GM10248 (cell line): ENCODE results near the gene SPIB.

Experiments used
- CTCF ChIA-PET: fragments of 300-600 bp; sonication (Branson Sonifier 250); formaldehyde crosslinking; extraction: SDS; loops from one replicate; lab custom pipeline; 2021; ENCODE audit warnings: antibody characterized with exemption; lab: Yijun Ruan, JAX
- POLR2A ChIA-PET: fragments of 350-650 bp; sonication (Branson Sonifier 250); formaldehyde crosslinking; extraction: SDS; loops from one replicate; lab custom pipeline; 2020; ENCODE audit warnings: antibody characterized with exemption; lab: Yijun Ruan, JAX
- DNase-seq: peaks from one replicate; pipeline ENCODE4 v3.0.0; 2012; ENCODE audit errors: extremely low spot score
- TF ChIP-seq, protein P1 (sequence below): IDR thresholded peaks from 2 replicates; pipeline ENCODE4 v1.5.1; 2012; ENCODE audit warnings: mild to moderate bottlenecking, low read depth; ENCODE audit errors: extremely low read depth, missing control alignments, control extremely low read depth

SPIB gene

GRCh38 chr19:50378169-50378862 is 40.4 kb upstream of the SPIB start:
- ChIA-PET CTCF (interaction anchor here (0.9 to 1.9 kb wide), 4 partner anchors 9 to 82 kb away, joined by 3 to 4 read pairs (median 4); no protein-coding TSS in a partner anchor), POLR2A (interaction anchor here (1.1 kb wide), 1 partner anchor 54 kb away, joined by 3 read pairs; no protein-coding TSS in a partner anchor)
- no peak for DNase-seq
- TF ChIP-seq, protein P1, sequence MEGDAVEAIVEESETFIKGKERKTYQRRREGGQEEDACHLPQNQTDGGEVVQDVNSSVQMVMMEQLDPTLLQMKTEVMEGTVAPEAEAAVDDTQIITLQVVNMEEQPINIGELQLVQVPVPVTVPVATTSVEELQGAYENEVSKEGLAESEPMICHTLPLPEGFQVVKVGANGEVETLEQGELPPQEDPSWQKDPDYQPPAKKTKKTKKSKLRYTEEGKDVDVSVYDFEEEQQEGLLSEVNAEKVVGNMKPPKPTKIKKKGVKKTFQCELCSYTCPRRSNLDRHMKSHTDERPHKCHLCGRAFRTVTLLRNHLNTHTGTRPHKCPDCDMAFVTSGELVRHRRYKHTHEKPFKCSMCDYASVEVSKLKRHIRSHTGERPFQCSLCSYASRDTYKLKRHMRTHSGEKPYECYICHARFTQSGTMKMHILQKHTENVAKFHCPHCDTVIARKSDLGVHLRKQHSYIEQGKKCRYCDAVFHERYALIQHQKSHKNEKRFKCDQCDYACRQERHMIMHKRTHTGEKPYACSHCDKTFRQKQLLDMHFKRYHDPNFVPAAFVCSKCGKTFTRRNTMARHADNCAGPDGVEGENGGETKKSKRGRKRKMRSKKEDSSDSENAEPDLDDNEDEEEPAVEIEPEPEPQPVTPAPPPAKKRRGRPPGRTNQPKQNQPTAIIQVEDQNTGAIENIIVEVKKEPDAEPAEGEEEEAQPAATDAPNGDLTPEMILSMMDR: no peak

- CTCF ChIA-PET: interaction anchor here (1.1 to 1.9 kb wide), 4 partner anchors 9 to 82 kb away, joined by 3 to 4 read pairs (median 4); no protein-coding TSS in a partner anchor
- POLR2A ChIA-PET: interaction anchor here (1.1 kb wide), 1 partner anchor 53 kb away, joined by 3 read pairs; no protein-coding TSS in a partner anchor
- TF ChIP-seq, protein P1: no peak
- no peak for DNase-seq
Observed at GRCh38 chr19:50378863-50379236, 39.9 kb upstream of the SPIB start.

GRCh38 chr19:50379602-50380001 is 39.1 kb upstream of the SPIB start:
- CTCF ChIA-PET: interaction anchor here (1.1 to 1.9 kb wide), 5 partner anchors 8 to 81 kb away, joined by 3 to 5 read pairs (median 4); no protein-coding TSS in a partner anchor
- TF ChIP-seq, protein P1: no peak
- POLR2A ChIA-PET: no interaction called here
- DNase-seq: no peak

DNA sequence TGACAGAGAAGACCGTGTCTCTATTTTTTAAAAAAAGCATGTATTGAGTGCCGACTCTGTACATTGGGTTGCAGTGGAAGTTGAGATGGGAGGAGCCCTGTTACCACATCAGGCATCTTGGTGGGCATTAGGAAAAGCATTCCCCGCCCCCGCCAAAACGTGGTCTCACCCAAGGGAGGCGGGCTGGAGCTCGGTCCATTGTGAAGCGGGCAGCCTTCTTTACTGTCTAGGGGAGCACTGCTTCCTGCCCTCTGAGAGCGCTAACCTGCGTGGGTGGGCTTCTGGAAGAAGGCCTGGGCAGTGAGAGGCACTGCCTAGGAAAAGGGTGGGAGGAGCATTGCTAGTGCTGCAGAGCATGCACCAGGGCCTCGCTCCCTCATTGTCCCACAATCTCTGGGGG is 38.6 kb upstream of the SPIB start:
- POLR2A ChIA-PET: no interaction called here
- no peak for DNase-seq
- CTCF ChIA-PET: interaction anchor here (0.7 to 1.7 kb wide), 4 partner anchors 11 to 80 kb away, joined by 3 to 5 read pairs (median 4); no protein-coding TSS in a partner anchor
- TF ChIP-seq, protein P1: no peak

DNA sequence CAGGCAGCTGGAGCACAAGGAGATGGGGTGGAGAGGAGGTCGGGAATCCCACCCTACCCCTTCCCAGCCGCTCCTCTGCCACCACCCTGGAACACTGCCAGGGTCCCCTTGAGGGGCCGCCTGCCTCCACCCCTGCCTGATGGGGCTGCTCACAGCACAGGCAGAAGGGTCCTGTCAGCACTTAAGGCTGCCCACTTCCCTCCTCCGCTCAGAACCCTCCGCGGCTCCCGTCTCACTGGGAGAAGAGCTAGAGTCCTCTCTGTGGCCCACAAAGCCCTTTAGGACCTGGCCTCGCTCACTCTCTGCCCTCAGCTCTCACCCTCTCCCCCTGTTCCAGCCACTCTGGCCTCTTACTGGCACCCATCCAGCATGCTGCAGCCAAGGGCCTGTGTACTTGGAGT is 38.0 kb upstream of the SPIB start:
- CTCF ChIA-PET: interaction anchor here (0.7 to 1.7 kb wide), 3 partner anchors 12 to 80 kb away, joined by 3 to 5 read pairs (median 3); no protein-coding TSS in a partner anchor
- DNase-seq: no peak
- POLR2A ChIA-PET: no interaction called here
- TF ChIP-seq, protein P1: no peak

GRCh38 chr19:50381881-50382729 is 36.6 kb upstream of the SPIB start:
- ChIA-PET CTCF (interaction anchor here (0.9 kb wide), 1 partner anchor 33 kb away, joined by 3 read pairs; no protein-coding TSS in a partner anchor), POLR2A (no interaction called here)
- no peak for DNase-seq
- TF ChIP-seq, protein P1: no peak
